NOMO-1 (cell line): ENCODE data around the gene CCL17.
"Not testable (repeated sequence)": the region's sequence is repeated elsewhere in the genome, so short reads cannot be mapped to it uniquely, and the experiment has no call there.

Experiments
- DNase-seq, 2 experiments: peaks; one replicate each; lab custom pipeline; 2025; ENCODE audit not compliant: unreplicated experiment in 2 of 2; lab: John Stamatoyannopoulos, UW

Gene CCL17

DNA sequence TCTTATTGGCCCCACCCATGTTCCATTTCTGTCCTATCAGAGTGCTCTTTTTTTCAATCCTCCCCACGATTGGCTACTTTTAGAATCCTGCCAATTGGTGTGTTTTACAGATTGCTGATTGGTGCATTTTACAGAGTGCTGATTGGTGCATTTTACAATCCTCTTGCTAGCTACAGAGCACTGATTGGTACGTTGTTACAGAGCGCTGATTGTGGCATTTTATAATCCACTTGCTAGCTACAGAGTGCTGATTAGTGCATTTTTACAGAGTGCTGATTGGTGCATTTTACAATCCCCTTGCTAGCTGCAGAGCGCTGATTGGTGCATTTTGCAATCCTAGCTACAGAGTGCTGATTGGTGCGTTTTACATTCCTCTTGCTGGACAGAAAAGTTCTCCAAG lies 9.5 kb upstream of the CCL17 start:
- no peak for DNase-seq

DNA sequence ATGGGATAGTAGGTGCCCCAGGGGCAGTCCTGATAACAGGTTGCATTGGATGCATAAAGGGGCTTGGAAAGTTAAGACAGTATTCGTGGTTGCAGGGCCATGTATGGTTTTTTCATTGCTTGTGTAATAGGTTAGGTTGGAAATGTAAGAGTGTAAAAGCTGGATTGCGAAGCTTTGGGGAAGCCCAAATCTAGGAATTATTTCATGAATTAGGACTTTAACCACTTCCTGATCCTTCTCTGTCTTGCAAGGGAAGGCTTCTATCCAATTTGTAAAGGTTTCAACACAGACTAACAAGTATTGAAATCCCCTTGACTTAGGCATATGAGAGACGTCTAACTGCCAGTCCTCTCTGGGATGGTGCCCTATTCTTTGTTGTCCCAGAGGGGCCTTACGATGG lies 7.8 kb upstream of the CCL17 start:
- no peak for DNase-seq

- not testable (repeated sequence) for DNase-seq
Measured at GRCh38 chr16:57397493-57397892, 7.1 kb upstream of the CCL17 start.

DNA sequence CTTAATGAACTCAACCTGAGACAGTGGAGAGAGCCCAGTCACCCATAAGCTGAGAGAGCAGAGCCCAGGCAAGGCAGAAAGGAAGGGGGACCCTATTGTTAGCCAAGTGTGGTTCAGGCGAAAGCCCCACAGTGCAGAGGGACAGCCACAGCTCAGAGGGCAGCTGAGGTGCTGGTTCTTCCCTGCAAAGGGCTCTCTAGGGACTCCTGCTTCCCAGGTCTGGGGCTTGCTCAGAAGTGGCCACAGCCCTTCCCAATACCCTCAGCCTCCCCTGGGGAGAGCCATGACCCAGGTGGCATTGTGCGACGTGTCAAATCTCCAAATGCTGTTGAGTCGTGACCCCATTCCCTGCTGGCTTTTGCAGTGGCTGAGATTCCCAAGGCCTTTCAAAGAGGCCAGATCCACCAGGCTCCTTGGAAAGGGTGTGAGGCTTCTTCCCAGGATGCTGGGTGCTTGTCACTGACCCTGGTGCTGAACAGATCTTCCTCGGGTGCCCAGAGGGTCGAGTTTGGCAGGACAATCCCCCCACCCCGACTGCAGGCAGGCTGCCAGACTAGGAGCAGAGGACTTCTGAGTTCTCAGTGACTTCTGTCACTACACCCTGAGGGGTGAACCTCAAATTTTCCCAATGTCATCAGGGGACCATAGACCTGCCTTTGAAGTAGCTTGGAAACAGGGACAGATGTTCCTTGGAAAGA lies 2.5 kb upstream of the CCL17 start:
- no peak for DNase-seq

DNA sequence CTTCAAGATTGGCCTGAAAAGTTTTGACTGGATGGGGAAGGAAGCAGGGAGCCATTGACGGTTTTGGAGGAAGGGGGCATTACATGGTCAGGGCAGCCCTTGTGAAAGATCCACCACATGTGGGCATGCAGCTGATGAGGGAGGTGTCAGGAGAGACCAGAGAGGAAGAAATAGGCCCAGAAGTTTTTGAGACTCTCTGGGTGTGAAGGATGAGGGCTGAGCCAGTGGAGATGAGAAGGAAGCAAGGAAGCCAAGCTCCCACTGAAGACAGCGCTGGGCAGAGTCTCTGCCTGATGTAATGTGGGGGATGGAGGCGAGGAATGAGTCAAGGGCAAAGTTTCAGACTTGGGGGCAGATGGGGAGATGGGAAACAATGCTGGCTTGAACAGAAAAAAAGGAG lies 530 bp downstream of the CCL17 start:
- no peak for DNase-seq

DNA sequence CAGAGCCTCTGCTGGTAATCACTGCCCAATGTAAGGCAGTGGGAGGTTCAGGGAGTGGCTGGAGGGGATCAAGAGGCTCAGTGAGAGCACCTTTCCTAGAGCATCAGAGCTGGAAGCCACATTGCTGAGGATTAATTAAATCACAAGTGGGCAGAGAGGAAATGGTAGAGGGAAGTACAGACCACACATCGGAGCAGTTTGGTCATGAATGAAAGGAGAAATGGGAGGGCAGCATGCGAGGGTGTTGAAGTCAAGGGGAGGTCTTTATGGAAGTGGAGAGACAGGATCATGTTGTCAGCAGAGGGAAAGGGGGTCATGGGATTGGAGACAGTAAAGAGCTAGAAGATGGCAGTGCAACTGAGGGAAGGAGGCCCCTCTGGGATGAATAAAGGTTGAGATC lies 2.3 kb downstream of the CCL17 start:
- DNase-seq: peak; percentile 20 to 76

DNA sequence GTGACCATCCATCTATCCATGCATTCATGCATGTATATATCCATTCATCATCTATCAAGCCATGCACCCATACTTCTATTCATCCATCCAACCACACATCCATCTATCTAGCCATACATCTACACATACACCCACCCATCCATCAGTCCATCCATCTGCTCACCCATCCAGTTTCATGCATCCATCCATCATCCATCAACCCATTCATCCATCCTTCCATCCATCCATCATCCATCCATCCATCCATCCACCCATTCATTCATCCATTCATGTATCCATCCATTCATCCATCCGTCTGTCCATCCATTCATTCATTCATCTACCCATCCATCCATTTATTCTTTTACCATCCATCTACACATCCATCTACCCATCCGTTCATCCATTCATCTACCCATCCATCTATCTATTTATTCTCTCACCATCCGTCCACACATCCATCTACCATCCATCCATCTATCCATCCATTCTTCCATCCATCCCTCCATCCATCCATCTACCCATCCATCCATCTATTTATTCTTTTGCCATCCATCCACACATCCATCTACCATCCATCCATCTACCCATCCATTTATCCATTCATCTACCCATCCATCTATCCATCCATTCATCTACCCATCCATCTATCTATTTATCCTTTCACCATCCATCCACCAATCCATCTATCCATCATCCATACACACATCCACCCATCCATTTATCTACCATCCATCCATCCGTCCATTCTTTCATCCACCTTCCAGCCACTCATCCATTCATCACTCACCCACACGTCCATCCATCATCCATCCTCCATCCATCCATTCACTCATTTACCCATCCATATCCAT lies 3.2 kb downstream of the CCL17 start:
- DNase-seq: no peak

DNA sequence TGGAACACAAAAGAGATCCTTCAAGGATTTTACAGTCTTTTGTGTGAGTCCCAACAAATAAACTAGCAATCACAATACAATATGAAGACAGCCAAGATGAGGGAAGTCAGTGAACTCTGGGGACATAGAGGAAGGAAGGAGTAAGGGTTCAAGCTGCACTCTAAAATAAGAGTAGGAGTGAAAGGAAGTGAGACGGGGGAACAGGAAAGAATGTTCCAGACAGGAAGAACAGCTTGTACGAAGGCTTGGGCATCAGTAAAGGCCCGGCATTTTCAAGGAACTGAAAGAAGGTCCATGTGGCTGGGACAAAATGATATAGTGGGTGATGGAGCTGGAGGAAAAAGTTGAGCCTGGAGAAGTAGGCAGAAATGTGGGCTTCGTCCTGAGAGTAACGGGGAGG lies 4.5 kb downstream of the CCL17 start:
- no peak for DNase-seq

DNA sequence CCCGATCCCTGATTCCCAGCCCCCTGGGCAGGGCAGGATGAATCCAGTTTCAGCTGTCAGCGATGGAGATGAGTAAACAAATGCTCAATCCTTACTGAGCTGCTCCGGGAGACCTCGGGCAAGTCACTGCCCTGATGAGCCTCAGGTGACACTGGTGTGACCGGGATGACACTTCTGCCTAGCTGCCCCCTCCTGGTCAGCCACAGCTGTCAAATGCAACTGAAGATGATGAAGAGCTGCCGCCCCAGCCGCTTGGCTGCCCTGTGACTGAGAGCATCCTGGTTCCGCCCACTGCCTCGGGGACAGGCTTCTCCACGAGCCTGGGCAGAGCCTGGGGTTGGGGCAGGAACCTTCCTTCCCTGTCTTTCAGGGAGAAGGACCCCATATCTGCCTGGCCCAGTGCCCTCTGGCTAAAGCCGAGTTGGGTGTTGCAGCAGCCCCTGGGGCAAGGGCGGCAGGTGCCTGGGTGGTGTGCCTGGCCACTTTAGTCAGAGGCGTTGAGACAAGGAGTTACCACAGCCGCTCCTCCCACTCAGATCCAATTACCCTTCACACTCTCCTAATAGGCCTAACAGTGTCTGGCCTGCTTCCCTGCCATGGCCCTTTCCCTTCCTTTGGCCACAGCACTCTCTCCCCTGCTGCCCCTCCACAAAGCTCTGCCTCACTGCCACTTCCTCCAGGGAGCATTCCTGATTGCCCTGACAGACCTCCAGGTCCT lies 5.5 kb downstream of the CCL17 start:
- no peak for DNase-seq

DNA sequence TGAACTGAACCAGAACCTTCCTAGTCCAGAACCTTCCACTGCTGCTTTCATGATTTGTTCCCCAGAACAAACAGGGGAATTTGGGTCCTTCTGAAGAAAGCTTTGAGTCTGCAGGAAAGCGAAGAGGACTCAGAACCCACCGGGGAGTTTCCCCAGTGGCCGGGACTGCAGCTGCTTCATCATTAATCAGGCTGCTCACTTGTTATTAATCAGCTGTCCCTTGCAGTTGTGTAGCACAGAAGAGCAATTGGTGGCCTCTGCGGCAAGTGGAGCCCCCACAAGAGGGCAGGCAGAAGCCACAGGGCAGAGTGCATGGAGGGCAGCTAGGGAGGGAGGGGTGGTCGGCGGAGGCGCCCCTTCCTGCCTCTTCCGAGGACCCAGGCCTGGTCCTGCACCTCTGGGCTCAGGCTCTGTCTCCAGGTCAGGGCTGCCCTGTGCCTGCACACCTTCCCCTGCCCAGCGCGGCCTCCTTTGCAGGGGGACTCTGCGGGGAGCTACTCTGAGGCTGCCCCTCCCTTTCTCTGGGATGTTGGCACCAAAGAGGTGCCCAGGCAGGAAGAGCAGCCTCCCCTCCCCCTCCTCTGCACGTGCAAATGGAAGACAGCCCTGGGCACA lies 6.9 kb downstream of the CCL17 start:
- no peak for DNase-seq

- no peak for DNase-seq
Measured at GRCh38 chr16:57412584-57412983, 8.0 kb downstream of the CCL17 start.

DNA sequence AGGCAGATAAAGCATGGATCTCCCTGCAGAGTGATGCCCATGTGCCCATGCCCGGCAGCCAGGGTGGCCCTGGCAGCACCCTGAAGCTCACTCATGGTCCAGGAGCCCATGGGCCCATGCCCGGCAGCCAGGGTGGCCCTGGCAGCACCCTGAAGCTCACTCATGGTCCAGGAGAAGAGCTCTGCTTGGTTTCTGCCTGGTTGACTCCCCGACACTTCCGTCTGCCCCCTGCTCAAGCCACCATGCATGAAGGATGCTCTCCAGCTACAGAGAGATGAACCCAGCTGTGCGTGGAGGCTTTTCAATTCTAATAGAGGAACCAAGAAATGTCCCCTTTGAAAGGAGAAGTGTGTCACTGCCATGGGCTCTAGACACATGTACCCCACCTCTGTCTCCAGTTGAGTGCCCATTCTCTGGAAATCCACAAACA lies 8.7 kb downstream of the CCL17 start:
- peak in 1 of 2 experiments; percentile 11 for DNase-seq

DNA sequence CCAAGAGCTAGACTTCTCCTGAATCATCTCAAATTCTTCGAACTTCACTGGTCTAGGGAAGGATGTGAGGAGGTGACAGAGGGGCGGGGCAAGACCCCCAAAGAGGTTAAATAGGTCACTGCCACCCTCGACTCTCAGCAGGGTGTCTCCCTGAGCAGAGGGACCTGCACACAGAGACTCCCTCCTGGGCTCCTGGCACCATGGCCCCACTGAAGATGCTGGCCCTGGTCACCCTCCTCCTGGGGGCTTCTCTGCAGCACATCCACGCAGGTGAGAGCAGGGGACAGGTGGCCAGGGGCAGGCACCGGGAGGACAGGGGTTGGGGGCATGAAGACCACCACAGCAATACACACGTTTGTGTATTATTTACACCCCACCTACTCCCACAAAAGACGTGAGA lies 9.2 kb downstream of the CCL17 start:
- DNase-seq: no peak

DNA sequence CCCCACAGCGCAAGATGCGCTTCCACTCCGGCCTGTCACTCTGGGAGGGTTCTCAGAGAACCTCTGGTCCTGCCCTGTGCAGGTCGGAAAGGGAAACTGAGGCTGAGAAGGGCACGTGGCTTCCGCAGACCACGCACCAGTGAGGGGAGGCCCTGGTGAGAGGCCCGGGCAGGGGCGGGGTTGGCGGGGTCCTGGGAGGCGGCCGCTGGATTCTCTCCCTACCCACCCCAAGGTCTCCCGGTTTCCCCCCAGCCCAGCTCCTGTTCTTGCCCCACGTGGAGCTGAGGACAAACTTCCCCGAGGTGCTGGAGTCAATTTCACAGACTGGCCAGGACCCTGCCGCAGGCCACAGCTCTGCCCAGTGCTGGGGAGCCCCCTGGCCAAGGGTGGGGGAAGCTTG lies 11.5 kb downstream of the CCL17 start:
- no peak for DNase-seq

- no peak for DNase-seq
Measured at GRCh38 chr16:57419506-57419905, 14.9 kb downstream of the CCL17 start.

DNA sequence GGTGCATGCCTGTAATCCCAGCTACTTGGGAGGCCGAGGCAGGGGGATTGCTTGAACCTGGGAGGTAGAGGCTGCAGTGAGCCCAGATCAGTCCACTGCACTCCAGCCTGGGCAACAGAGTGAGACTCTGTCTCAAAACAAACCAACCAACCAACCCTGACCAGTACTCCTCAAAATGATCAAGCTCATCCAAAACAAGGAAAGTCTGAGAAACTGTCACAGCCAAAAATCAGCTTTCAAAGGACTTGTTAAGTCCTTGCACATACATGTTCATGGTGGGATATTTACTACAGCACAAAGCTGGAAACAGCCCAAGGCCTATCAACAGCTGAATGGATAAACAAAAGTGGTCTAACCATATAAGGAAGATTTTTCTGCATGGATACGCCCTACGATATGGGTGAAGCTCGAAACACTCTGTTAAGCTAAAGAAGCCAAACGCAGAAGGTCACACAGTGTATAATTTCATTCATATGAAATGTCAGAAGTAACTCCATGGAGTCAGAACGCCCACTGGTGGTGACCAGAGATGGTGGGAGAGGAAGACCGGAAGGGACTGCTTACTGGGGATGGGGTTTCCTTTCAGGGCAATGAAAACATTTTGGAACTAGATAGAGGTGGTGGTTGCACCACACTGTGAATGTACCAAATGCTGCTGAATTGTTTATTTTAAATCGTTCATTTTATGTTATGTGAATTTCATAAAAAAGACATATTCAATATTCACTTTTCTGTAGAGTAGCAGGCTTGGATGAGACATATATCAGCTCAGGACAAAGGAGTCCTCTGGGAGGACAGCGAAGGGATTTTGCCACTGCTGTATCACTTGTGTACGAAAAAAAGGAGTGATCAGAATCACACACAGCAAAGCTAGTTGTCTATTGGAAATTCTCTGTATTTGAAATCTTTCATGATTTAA lies 17.7 kb downstream of the CCL17 start:
- peak in 1 of 2 experiments; percentile 39 for DNase-seq

DNA sequence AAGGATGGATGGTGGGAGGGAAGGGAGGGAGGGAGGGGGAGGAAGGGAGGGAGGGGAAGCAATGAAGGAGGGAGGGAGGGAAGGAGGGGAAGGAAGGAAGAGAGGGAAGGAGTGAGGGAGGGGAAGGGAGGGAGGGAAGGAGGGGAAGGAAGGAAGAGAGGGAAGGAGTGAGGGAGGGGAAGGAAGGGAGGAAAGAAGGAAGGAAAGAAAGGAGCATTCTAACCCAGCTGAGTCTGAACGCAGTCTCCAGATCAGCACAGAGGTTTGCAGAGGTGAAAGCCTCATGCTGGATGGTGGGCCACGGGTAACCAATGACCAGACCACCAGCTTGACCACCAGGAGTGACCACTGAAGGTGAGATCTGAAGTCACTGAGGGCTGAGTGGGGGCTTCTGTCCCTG lies 18.6 kb downstream of the CCL17 start:
- no peak for DNase-seq

DNA sequence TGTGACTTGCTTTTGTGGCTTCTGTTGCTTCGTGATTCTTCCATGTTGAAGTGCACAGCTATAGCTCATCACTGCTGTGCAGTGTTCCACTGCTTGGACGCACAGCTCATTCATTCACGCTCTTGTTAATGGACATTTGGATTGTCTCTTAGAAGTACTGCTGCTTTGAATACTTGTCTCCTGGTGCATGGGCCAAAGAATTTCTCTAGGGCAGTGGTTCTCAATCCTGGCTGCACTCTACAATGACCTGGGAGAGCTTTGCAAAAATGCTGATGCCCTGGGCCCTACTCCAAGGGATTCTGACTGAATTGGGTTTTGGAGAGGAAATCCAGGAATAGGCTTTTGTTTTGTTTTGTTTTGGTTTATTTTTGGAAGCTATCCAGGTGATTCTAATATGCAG lies 20.0 kb downstream of the CCL17 start:
- no peak for DNase-seq

DNA sequence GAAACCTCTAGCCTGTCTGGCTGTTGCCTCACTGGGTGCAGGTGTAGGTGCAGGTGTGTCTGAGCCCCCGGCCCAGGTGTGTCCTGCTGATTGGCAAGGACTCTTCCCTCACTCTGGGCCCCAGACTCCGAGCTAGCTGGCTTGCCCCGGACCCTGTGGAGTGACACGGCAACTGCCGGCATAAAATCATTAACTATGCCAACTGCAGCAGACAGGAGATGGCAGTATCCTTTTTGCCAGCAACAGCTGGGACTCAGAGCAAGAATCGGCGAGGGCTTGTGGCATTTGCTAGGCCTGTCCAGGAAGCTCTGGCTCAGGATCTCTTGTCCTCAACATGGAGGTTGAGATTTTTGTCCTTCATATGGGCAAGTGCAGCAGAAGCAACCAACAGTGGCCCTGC lies 21.8 kb downstream of the CCL17 start:
- DNase-seq: no peak

- no peak for DNase-seq
Measured at GRCh38 chr16:57427307-57427706, 22.7 kb downstream of the CCL17 start.
